Adrenal gland (tissue), 12 donors: ENCODE data around the gene UGT1A6. TPM values are rescaled to one million over a fixed set of nuclear protein-coding genes. Genes with fewer than 3 reads are reported as not detected.

ENCODE experiments used
- DNase-seq, 7 donors: peaks; one replicate each; pipeline ENCODE4 v3.0.0-alpha.2; 2019 to 2020
- H3K27ac ChIP-seq, 5 donors: fragments of 200-600 bp; sonication (generic) in 4 of 5; 1 replicate in 3 of 5; 2 replicates in 2 of 5; pipeline versions ENCODE4 v1.5.1 to v1.8.0; 2016 to 2020; ENCODE audit warnings: mild to moderate bottlenecking in 1 of 5
- H3K27me3 ChIP-seq: fragments of 200-600 bp; 2 replicates; pipeline ENCODE4 v1.8.0; 2021
- H3K36me3 ChIP-seq, 2 donors: fragments of 200-600 bp; replicated peaks in 1 of 2; 1 replicate in 1 of 2; 2 replicates in 1 of 2; pipeline versions ENCODE4 v1.5.1 to v1.8.0; 2018 to 2022
- H3K4me1 ChIP-seq, 2 donors: fragments of 200-600 bp; replicated peaks in 1 of 2; 1 replicate in 1 of 2; 2 replicates in 1 of 2; pipeline versions ENCODE4 v1.5.1 to v1.8.0; 2018 to 2021
- H3K4me3 ChIP-seq, 4 donors: fragments of 200-600 bp; sonication (generic) in 3 of 4; one replicate each; pipeline ENCODE4 v1.5.1; 2016 to 2018
- H3K9me3 ChIP-seq, 3 donors: fragments of 200-600 bp; sonication (generic) in 1 of 3; replicated peaks in 1 of 3; 1 replicate in 2 of 3; 2 replicates in 1 of 3; pipeline versions ENCODE4 v1.5.1 to v1.8.0; 2016 to 2021
- CTCF ChIP-seq, 6 experiments: fragments of 450-650 bp in 4 of 6; fragments of 200-600 bp in 2 of 6; sonication (generic) in 1 of 6; IDR thresholded peaks; 1 replicate in 5 of 6; 2 replicates in 1 of 6; pipeline versions ENCODE4 v1.5.1 to v1.8.0; 2016 to 2021; ENCODE audit warnings: antibody characterized with exemption in 6 of 6, mild to moderate bottlenecking in 2 of 6, moderate library complexity in 1 of 6
- POLR2A ChIP-seq, 2 donors: fragments of 450-650 bp; IDR thresholded peaks; one replicate each; pipeline ENCODE4 v1.6.1; 2017; ENCODE audit warnings: antibody characterized with exemption in 2 of 2, mild to moderate bottlenecking in 2 of 2, moderate library complexity in 1 of 2
- WGBS, 4 donors: extraction: QIAGEN DNeasy Blood & Tissue Kit in 2 of 4; methylation state at CpG; one replicate each; pipeline versions ENCODE4 v1.1.5 to v1.1.7; 2013 to 2017; 5-methylcytosine and 5-hydroxymethylcytosine counted together
- intact Hi-C, 2 donors: fragments of 100-400 bp; cut with DNase I; formaldehyde crosslinking; loops; one replicate each; pipeline versions ENCODE4 v1.14.1 to v1.15.0; 2022 to 2023
- polyA plus RNA-seq, 3 donors: library from polyadenylated mRNA; stranded (reverse); fragments of 200-250 nt in 2 of 3; fragments of 350-450 nt in 1 of 3; fragmentation: Illumina TruSeq in 1 of 3; extraction: RNeasy Lipid Tissue Mini Kit (QIAGEN cat#74804) in 1 of 3; gene quantifications; one replicate each; pipeline ENCODE4 v1.2.3, GENCODE V29; 2013 to 2014
- total RNA-seq, 9 donors: library from RNA; depleted of rRNA in 4 of 9; stranded (reverse); fragments of >200 nt in 4 of 9; fragments of 120-200 nt in 1 of 9; fragmentation: NEBNext Ultra II Directional in 1 of 9; extraction: Animal tissue kit (Norgen Biotek cat#: 25700) in 1 of 9; gene quantifications; one replicate each; pipeline versions ENCODE4 v1.1.0 to v1.2.4, GENCODE V29; 2013 to 2023
- donor health status: healthy with polysubstance abuse.
- donor health status: Bipolar disorder and iron deficiency.
- donor health status: DM: yes; HTN: yes; CAD: no.
- donor health status: DM: no; HTN: no; CAD: no.
- donor health status: DM: no; HTN: no; CAD: no.
- donor health status: DM: yes; HTN: yes; CAD: no.

The UGT1A6 gene
- total and polyA plus RNA-seq, 12 donors: 0.16 TPM; not detected in 11

- DNase-seq: no peak
- no peaks in the 10 kb centered on the region for H3K4me1 ChIP-seq
- no peak for TF ChIP-seq POLR2A (IDR thresholded peaks at IDR 0.05)
- no peak overlapping the region for H3K4me3 ChIP-seq
- no peak overlapping the region for H3K27ac ChIP-seq
- intact Hi-C loops: no loop called here
- H3K9me3 ChIP-seq: no peaks in the 10 kb centered on the region
- H3K27me3 ChIP-seq: peaks cover 12% of the 10 kb centered on the region
- no peaks in the 10 kb centered on the region for H3K36me3 ChIP-seq
Observed at GRCh38 chr2:233673896-233674295, 18.8 kb upstream of the UGT1A6 start.

- Histone ChIP-seq H3K4me3 (no peak overlapping the region), H3K27me3 (peaks cover 12% of the 10 kb centered on the region), H3K4me1 (no peaks in the 10 kb centered on the region), H3K9me3 (no peaks in the 10 kb centered on the region), H3K27ac (no peak overlapping the region), H3K36me3 (no peaks in the 10 kb centered on the region)
- intact Hi-C loops: no loop called here
- WGBS, 4 donors: 48 to 61% (median 54%) methylated on average over 1 of the region's 1 CpG
- no peak for TF ChIP-seq CTCF (IDR thresholded peaks at IDR 0.05)
- no peak for TF ChIP-seq POLR2A (IDR thresholded peaks at IDR 0.05)
- no peak for DNase-seq
Observed at GRCh38 chr2:233674314-233674713, 18.4 kb upstream of the UGT1A6 start.

GRCh38 chr2:233674995-233675394, 17.7 kb upstream of the UGT1A6 start:
- WGBS, 4 donors: 35 to 38% (median 36%) methylated on average over 4 of the region's 4 CpGs
- intact Hi-C loops: no loop called here
- H3K4me3 ChIP-seq: no peak overlapping the region

GRCh38 chr2:233676046-233676445, 16.6 kb upstream of the UGT1A6 start:
- TF ChIP-seq POLR2A (IDR thresholded peaks at IDR 0.05): no peak
- TF ChIP-seq CTCF (IDR thresholded peaks at IDR 0.05): no peak
- intact Hi-C loops: no loop called here
- DNase-seq: no peak
- Histone ChIP-seq H3K36me3 (no peaks in the 10 kb centered on the region), H3K27ac (no peak overlapping the region), H3K27me3 (peaks cover 12% of the 10 kb centered on the region), H3K4me3 (no peak overlapping the region), H3K9me3 (no peaks in the 10 kb centered on the region), H3K4me1 (no peaks in the 10 kb centered on the region)
- WGBS, 4 donors: 71 to 83% (median 76%) methylated on average over 2 of the region's 2 CpGs

More at GRCh38 chr2:233674995-233675394, 17.7 kb upstream of the UGT1A6 start:
- no peaks in the 10 kb centered on the region for H3K36me3 ChIP-seq
- no peak overlapping the region for H3K27ac ChIP-seq
- TF ChIP-seq POLR2A (IDR thresholded peaks at IDR 0.05) (no peak), CTCF (IDR thresholded peaks at IDR 0.05) (no peak)
- DNase-seq: no peak
- H3K4me1 ChIP-seq: no peaks in the 10 kb centered on the region
- H3K9me3 ChIP-seq: no peaks in the 10 kb centered on the region
- peaks cover 12% of the 10 kb centered on the region for H3K27me3 ChIP-seq

- no peak overlapping the region for H3K27ac ChIP-seq
- H3K4me1 ChIP-seq: no peaks in the 10 kb centered on the region
- no peaks in the 10 kb centered on the region for H3K9me3 ChIP-seq
- peaks cover 8% of the 10 kb centered on the region for H3K27me3 ChIP-seq
- H3K4me3 ChIP-seq: no peak overlapping the region
- TF ChIP-seq CTCF (IDR thresholded peaks at IDR 0.05) (no peak), POLR2A (IDR thresholded peaks at IDR 0.05) (no peak)
- intact Hi-C loops: no loop called here
- 61 to 68% (median 63%) methylated on average over 4 of the region's 4 CpGs for WGBS, 4 donors
- no peak for DNase-seq
- no peaks in the 10 kb centered on the region for H3K36me3 ChIP-seq
Observed at GRCh38 chr2:233679196-233679595, 13.5 kb upstream of the UGT1A6 start.
